Measurements from ENCODE around the gene FMO5. TPM values are rescaled to one million over a fixed set of nuclear protein-coding genes. Genes with fewer than 3 reads are reported as not detected.

The FMO5 gene
- total RNA-seq, 4 donors from 2014 or later: 0.72 to 1.7 (median 1.2) TPM

- no peaks in the 10 kb centered on the region for H3K27me3 ChIP-seq
- in situ Hi-C loops (cut with MboI; ENCODE audit: low sequenced_read_pairs in 4 of 4): no loop called here
- H3K36me3 ChIP-seq: no peaks in the 10 kb centered on the region
- no peaks in the 10 kb centered on the region for H3K9me3 ChIP-seq
- no peaks in the 10 kb centered on the region for H3K4me1 ChIP-seq
- H3K4me3 ChIP-seq: no peak overlapping the region
- intact Hi-C loops (cut with DNase I; ENCODE audit: low total_unique reads): no loop called here
- TF ChIP-seq POLR2A (IDR thresholded peaks at IDR 0.05): no peak
- no peak for TF ChIP-seq CTCF (IDR thresholded peaks at IDR 0.05 in 4 of 5, conservative IDR thresholded peaks at IDR 0.05 in 1 of 5)
- DNase-seq (no peak), ATAC-seq (no peak)
- no peak overlapping the region for H3K27ac ChIP-seq
Observed at GRCh38 chr1:147189514-147189913, 35.6 kb downstream of the FMO5 start.

GRCh38 chr1:147185432-147185831 is 39.7 kb downstream of the FMO5 start:
- TF ChIP-seq CTCF (IDR thresholded peaks at IDR 0.05 in 4 of 5, conservative IDR thresholded peaks at IDR 0.05 in 1 of 5) (no peak), POLR2A (IDR thresholded peaks at IDR 0.05) (no peak)
- no peaks in the 10 kb centered on the region for H3K4me1 ChIP-seq
- in situ Hi-C loops (cut with MboI; ENCODE audit: low sequenced_read_pairs in 4 of 4) (no loop called here), intact Hi-C loops (cut with DNase I; ENCODE audit: low total_unique reads) (no loop called here)
- H3K27ac ChIP-seq: no peak overlapping the region
- no peaks in the 10 kb centered on the region for H3K9me3 ChIP-seq
- ATAC-seq (no peak), DNase-seq (no peak)
- no peaks in the 10 kb centered on the region for H3K36me3 ChIP-seq
- H3K4me3 ChIP-seq: no peak overlapping the region
- no peaks in the 10 kb centered on the region for H3K27me3 ChIP-seq

- TF ChIP-seq POLR2A (IDR thresholded peaks at IDR 0.05) (no peak), CTCF (IDR thresholded peaks at IDR 0.05 in 4 of 5, conservative IDR thresholded peaks at IDR 0.05 in 1 of 5) (no peak)
- no peaks in the 10 kb centered on the region for H3K9me3 ChIP-seq
- H3K4me1 ChIP-seq: peaks cover 14 to 23% of the 10 kb centered on the region in 2 donors
- ATAC-seq (peak; percentile 56 to 60), DNase-seq (peak in 1 of 2 donors; percentile 14)
- intact Hi-C loops (cut with DNase I; ENCODE audit: low total_unique reads) (no loop called here), in situ Hi-C loops (cut with MboI; ENCODE audit: low sequenced_read_pairs in 4 of 4) (loop anchor here in 1 of 4 donors (10.0 kb wide), 1 partner anchor 67 kb away; the partner anchor contains the start of gene CHD1L)
- no peaks in the 10 kb centered on the region for H3K27me3 ChIP-seq
- peak overlapping the region in 3 of 4 donors; percentile 17 to 41 (median 35) for H3K4me3 ChIP-seq
- H3K27ac ChIP-seq: peak overlapping the region in 2 of 4 donors; percentile 63 to 73
- no peaks in the 10 kb centered on the region for H3K36me3 ChIP-seq
Observed at GRCh38 chr1:147177611-147178380, 47.3 kb downstream of the FMO5 start.

DNA sequence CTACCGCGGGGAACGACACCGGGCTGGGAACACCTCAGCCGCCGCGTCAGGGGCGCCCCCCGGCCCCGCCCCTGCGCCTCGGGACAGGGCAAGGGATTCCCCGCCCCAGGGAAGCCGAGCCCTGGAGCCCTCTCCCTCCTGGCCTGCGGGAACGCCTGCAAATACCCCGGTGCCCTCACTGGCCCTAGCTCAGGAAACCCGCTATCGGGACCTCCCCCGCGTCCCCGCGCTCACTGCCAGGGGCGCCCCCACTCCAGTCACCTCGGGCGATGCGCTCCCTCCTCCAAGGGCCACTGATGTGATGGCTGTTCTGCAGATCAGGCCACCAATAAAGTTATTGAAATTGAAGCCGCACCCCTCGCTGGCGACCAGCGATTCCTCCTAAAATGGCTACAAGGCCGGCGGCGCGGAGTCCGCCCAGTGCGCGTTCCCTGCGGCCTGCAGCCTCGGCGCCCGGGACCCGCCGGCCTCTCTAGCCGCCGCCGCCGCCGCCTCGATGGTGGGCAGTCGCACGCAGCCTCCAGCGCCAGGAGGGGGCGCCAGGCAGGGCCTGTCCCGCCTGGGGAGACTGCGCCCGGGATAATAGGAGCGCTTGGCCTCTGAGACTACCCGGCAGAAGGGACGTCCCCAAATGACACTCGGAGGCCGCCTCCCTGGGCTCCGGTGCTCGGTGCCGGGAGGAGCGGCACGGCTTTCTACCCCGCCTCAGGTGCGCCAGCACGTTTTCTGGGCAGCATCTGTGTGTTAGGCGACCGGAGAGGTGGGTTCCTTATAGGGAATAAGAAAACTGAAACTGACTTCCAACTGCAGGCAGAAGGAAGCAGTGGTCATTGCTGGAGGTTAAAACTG is 52.7 kb downstream of the FMO5 start, which contains the start of gene PRKAB2:
Gene PRKAB2 (minus strand): TSS at position 303 of the 849 bp plus-strand sequence. CDS start 326 bp downstream, outside the sequence.
- intact Hi-C loops (cut with DNase I; ENCODE audit: low total_unique reads): no loop called here
- TF ChIP-seq POLR2A (IDR thresholded peaks at IDR 0.05) (peak; percentile 73 to 74), CTCF (IDR thresholded peaks at IDR 0.05 in 4 of 5, conservative IDR thresholded peaks at IDR 0.05 in 1 of 5) (peak; percentile 86 to 98 (median 96))
- Histone ChIP-seq H3K9me3 (no peaks in the 10 kb centered on the region), H3K36me3 (no peaks in the 10 kb centered on the region), H3K4me3 (peak within 1 kb of the TSS; percentile 77 to 97 (median 94)), H3K27me3 (no peaks in the 10 kb centered on the region), H3K27ac (peak within 1 kb of the TSS; percentile 85 to 97 (median 92)), H3K4me1 (peaks cover 35 to 46% of the 10 kb centered on the region in 2 donors)
- in situ Hi-C loops (cut with MboI; ENCODE audit: low sequenced_read_pairs in 4 of 4): loop anchor here (5.0 to 25.0 kb wide), 3 partner anchors 72 to 440 kb away; partner anchors contain the start of gene CHD1L (in 1 of the 4)
- peak; percentile 88 to 92 for ATAC-seq
- peak; percentile 93 to 96 for DNase-seq

All from gastrocnemius medialis (tissue), 4 donors.